Activated CD4-positive, alpha-beta T cell treated with anti-CD3 and anti-CD28 coated beads, Interleukin-2, amount 50 U/mL, for 24 hours (primary cell): Measurements from ENCODE around the gene MYL12B.
A peak's percentile ranks its signal among the peaks of the same experiment; 100 is the strongest.

ENCODE experiments used
- DNase-seq, 2 donors: peaks; one replicate each; pipeline ENCODE4 v3.0.0-alpha.2; 2020; ENCODE audit warnings: low read depth in 1 of 2, low spot score in 1 of 2

The MYL12B gene

DNA sequence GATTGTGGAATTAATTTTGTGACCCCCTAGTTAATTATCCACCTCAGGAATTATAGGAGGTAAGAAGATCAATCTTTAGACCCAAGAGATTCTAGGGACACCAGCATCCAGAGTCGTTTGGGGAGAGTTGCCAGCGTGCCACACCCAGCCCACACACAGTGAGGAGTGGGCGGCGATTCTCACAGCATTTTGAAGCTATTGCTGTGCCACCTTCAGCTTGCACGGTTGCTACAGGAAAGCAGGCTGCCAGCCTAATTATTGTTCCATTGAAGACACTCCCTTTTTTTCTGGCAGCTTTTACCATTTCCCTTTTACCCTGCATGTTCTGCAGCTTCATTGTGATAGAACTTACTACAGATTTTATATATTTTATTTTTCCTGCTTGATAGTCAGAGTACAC is 27.5 kb upstream of the MYL12B start:
- no peak for DNase-seq

DNA sequence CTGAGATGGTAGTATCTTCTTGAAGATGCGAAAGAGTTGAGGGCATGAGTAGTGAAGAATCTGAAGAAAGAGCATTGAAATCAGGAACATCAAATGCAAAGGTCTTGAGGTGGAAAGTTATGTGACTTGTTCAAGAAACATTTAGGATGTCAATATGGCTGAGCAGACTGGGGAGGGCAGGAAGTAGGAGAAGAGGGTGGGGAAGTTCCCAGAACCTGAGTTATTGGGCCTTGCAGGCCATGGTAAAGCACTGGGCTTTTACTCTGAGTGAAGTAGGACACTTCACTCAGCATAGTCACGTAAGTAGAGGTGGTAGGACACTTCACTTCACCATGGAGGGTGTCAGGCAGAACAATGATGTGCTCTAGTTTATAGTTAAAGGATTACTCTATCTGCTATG is 26.1 kb upstream of the MYL12B start:
- no peak for DNase-seq

DNA sequence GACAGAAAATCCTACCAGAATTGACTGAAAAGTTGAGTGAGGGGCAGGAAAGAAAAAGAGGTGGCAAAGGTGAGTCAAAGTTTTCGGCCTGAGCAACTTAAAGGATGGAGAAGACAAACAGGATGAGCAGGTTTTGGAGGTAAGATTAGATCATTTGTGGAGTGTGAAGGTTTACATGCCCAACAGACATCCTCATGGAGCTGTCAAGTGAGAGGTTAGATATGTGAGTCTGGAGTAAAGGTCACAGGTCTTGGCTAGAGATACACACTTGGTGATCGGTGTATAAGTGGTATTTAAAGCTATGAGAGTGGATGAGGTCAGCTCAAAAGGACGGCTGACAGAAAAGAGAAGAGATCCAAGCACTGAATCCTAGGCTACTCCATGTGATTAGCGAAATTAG is 25.5 kb upstream of the MYL12B start:
- DNase-seq, result no peak

DNA sequence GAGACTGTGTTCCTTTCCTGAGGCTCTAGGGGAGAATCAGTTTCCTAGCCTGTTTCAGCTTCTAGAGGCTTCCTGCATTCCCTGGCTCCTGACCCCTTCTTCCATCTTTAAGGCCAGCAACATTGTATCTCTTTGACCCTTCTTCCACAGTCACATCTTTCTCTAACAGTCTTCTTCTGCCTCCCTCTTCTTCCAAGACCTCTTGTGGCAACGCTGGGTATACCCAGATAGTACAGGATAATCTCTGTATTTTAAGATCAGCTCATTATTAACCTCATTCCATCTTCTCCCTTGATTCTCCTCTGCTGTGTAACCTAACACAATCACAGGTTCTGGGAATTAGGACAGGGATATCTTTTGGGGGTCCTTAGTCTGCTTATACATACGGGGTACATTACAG is 23.2 kb upstream of the MYL12B start:
- DNase-seq, result no peak

DNA sequence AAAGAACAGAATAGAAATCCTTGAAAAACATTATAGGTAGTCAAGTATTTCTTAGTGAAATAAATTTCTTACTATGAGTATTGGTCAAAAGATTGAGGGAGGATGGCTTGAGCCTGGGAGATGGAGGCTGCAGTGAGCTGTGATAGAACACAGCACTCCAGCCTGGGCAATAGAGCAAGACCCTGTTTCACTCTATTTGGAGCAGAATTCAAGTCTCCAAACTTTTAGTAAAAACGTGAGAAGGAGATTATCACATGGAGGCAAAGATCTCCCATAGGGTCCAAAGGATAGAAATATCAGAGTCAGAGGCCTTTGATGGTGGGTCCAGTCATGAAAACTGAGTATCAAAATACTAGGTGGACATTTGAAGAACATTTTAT is 16.8 kb upstream of the MYL12B start:
- no peak for DNase-seq

- DNase-seq, result peak; percentile 47 to 77
Measured at GRCh38 chr18:3245853-3246634, 15.9 kb upstream of the MYL12B start.

GRCh38 chr18:3246635-3247239 is 15.2 kb upstream of the MYL12B start:
- no peak for DNase-seq

DNA sequence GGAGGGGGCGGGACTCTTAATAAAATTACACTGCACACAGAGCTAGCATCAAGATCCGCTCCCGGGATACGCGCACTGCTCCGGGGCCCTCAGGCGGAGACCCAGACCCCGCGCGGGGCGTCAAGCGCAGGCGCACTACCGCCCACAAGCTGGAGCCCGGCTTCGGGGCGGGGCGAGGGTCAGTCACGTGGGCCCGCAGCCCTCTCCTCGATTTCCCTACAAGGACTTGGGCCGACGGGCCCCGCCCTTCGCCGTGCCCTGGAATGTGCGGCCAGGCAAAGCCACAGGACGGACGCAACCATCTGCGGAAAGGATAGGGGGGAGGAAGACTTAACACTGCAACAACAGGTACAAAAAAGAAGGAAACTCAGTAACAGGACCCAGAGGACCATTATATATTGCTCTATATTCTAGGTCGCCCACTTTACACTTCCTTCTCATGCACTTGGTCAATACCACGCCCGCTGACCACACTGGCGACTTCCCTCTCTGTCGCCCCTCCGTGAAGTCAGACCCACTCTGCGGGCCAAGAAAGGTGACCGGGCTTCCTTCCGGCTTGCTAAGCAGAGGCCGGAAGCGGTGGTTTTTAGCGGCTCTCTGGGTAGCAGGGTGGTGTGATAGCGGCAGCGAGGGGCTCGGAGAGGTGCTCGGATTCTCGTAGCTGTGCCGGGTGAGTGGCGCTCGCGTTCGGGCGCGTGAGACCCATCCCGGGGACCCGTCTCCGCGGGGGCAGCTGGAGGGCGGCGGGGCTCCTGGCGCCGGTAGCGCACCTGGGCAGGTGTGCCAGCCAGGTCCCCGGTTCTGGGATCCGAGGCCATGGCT is 14.5 kb upstream of the MYL12B start, which contains the start of gene MYL12A:
Gene MYL12A, plus strand, starts transcription at position 562 of the 822 bp plus-strand sequence. CDS start 5,447 bp downstream, outside the sequence.
- peak; percentile 81 to 92 for DNase-seq

DNA sequence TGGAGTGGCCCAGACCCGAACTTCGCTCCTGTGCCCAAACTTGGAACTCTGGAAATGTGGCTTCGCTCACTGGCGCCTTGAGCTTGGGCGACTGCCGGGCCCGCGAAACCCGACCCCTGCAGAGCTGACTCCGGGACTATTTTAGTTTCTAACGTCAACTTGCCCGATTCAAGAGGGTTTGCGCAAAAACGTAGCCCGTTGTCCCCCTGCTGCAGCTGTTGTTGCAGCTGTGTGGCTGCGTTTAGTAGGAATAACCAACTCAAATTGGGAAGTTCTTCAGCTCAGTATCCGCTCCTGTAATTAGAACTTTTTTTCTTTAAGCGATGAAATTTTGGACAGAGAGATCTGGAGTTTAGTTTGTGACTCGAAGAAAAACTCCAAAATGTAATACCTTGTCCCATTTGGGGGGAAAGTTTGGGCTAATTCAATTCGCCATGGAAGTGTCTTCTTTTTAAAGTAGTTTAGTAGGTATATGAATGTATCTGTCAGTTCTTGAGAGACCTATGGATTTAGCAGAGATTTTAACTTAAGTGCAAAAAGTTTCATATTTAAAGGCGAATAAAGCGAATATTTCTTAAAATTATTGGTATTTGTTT is 13.8 kb upstream of the MYL12B start:
- DNase-seq, result no peak

DNA sequence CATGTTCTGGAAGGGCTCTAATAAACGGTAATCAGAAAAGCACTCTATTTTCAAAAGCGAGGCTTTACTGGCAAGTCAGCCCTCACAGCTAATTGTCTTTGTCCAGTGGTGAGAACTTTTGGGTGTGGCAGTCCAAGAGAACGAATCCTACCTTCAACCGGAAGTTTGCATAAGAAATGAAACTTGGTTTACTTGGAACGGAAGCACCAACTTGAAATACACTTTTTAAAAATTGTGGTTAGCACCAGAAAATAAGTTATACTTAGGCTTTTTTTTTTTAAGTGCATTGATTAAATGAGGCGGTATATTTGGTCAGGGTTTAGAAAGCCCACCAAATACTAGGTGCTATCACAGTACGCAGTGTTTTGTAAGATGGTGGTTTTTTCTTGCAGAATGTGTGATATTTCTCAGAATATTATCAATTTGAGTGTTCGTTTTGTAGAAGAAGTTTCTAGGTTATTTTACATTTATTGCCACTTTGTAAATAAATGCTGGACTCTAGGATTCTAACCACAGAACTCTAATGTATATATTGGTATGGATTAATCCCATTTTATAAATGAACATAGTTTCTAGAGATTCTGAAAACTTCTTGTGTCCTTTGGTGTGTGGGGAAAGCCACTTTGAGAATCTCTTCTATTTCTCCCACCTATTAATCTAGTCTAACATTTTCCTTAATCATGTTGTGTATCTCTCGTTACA is 13.1 kb upstream of the MYL12B start:
- DNase-seq, result peak in 1 of 2 donors; percentile 23

GRCh38 chr18:3250237-3251107 is 11.5 kb upstream of the MYL12B start:
- DNase-seq, result no peak

GRCh38 chr18:3251249-3251962 is 10.5 kb upstream of the MYL12B start:
- no peak for DNase-seq

DNA sequence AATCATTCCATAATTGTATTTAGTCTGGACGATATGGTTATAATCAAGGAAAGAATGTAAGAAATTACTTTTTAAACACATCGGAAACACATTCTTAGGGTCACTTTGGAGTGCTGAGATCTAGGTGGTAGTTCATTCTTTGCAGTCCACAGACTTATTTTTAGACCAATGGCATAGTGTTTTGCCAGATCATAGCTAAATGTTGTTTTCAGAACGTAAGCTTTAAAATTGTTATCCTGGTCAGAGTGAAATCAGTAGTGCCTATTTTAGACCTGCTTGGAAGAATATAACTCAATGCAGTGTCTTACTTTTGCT is 10.0 kb upstream of the MYL12B start:
- no peak for DNase-seq

GRCh38 chr18:3252843-3253242 is 9.1 kb upstream of the MYL12B start:
- no peak for DNase-seq

- no peak for DNase-seq
Measured at GRCh38 chr18:3254725-3255124, 7.2 kb upstream of the MYL12B start.

DNA sequence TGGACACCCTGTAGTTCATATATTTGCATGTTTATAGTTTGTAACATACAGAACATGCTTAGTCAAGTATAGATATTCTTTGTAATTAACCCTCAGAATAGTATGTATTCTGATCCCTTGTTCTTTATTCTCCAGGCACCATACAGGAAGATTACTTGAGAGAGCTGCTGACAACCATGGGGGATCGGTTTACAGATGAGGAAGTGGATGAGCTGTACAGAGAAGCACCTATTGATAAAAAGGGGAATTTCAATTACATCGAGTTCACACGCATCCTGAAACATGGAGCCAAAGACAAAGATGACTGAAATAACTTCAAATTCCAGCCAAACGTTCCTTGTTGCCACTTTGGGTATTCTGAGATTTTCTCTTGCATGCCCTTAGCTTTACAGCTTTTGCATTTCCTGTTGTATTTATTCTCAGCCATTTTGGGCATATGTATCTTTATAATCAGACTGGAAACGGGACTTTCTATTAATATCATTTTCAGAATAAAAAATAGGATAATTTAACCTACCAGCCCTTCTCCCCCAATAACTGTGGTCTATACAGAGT is 6.2 kb upstream of the MYL12B start:
- DNase-seq, result no peak

GRCh38 chr18:3256693-3257626 is 5.0 kb upstream of the MYL12B start:
- no peak for DNase-seq

- DNase-seq, result no peak
Measured at GRCh38 chr18:3257627-3258120, 4.3 kb upstream of the MYL12B start.
